ENCODE data around the gene MLANA. TPM values are rescaled to one million over a fixed set of nuclear protein-coding genes. Genes with fewer than 3 reads are reported as not detected.

The MLANA gene
- polyA plus RNA-seq, 1 donor, result 0.54 TPM

GRCh38 chr9:5899292-5899691 is 8.6 kb downstream of the MLANA start:
- no peak for DNase-seq
- no peaks in the 10 kb centered on the region for H3K9me3 ChIP-seq (ENCODE audit: control insufficient read depth, low read depth, low read length)
- no peaks in the 10 kb centered on the region for H3K4me1 ChIP-seq (ENCODE audit: control insufficient read depth, insufficient read depth, low read length)
- no CpG with 5 or more reads among the region's 2 CpGs for WGBS (ENCODE audit: insufficient coverage, low lambda C conversion rate)
- no peak overlapping the region for H3K4me3 ChIP-seq (ENCODE audit: low read length)
- H3K27me3 ChIP-seq (ENCODE audit: control insufficient read depth, insufficient read depth, low read length), result no peaks in the 10 kb centered on the region
- H3K36me3 ChIP-seq (ENCODE audit: control insufficient read depth, insufficient read depth, low read length), result peaks cover 2% of the 10 kb centered on the region
- H3K27ac ChIP-seq (ENCODE audit: low read length), result no peak overlapping the region

- DNase-seq, result no peak
- H3K27ac ChIP-seq (ENCODE audit: low read length), result no peak overlapping the region
Observed at GRCh38 chr9:5900622-5901021, 9.9 kb downstream of the MLANA start.

GRCh38 chr9:5902377-5902776 is 11.7 kb downstream of the MLANA start:
- no peaks in the 10 kb centered on the region for H3K9me3 ChIP-seq (ENCODE audit: control insufficient read depth, low read depth, low read length)
- H3K27ac ChIP-seq (ENCODE audit: low read length), result no peak overlapping the region
- no peaks in the 10 kb centered on the region for H3K27me3 ChIP-seq (ENCODE audit: control insufficient read depth, insufficient read depth, low read length)
- no peak for DNase-seq
- H3K36me3 ChIP-seq (ENCODE audit: control insufficient read depth, insufficient read depth, low read length), result peaks cover 2% of the 10 kb centered on the region
- no peak overlapping the region for H3K4me3 ChIP-seq (ENCODE audit: low read length)
- no peaks in the 10 kb centered on the region for H3K4me1 ChIP-seq (ENCODE audit: control insufficient read depth, insufficient read depth, low read length)

More at GRCh38 chr9:5900622-5901021, 9.9 kb downstream of the MLANA start:
- Histone ChIP-seq H3K36me3 (ENCODE audit: control insufficient read depth, insufficient read depth, low read length) (peaks cover 2% of the 10 kb centered on the region), H3K4me1 (ENCODE audit: control insufficient read depth, insufficient read depth, low read length) (no peaks in the 10 kb centered on the region), H3K27me3 (ENCODE audit: control insufficient read depth, insufficient read depth, low read length) (no peaks in the 10 kb centered on the region), H3K4me3 (ENCODE audit: low read length) (no peak overlapping the region), H3K9me3 (ENCODE audit: control insufficient read depth, low read depth, low read length) (no peaks in the 10 kb centered on the region)

GRCh38 chr9:5908918-5909317 is 18.2 kb downstream of the MLANA start:
- WGBS (ENCODE audit: insufficient coverage, low lambda C conversion rate), result no CpG with 5 or more reads among the region's 3 CpGs
- Histone ChIP-seq H3K9me3 (ENCODE audit: control insufficient read depth, low read depth, low read length) (no peaks in the 10 kb centered on the region), H3K27ac (ENCODE audit: low read length) (no peak overlapping the region), H3K27me3 (ENCODE audit: control insufficient read depth, insufficient read depth, low read length) (no peaks in the 10 kb centered on the region), H3K4me3 (ENCODE audit: low read length) (no peak overlapping the region), H3K36me3 (ENCODE audit: control insufficient read depth, insufficient read depth, low read length) (peaks cover 2% of the 10 kb centered on the region), H3K4me1 (ENCODE audit: control insufficient read depth, insufficient read depth, low read length) (no peaks in the 10 kb centered on the region)
- no peak for DNase-seq

GRCh38 chr9:5909976-5910375 is 19.3 kb downstream of the MLANA start:
- H3K4me3 ChIP-seq (ENCODE audit: low read length), result no peak overlapping the region
- peaks cover 2% of the 10 kb centered on the region for H3K36me3 ChIP-seq (ENCODE audit: control insufficient read depth, insufficient read depth, low read length)
- H3K4me1 ChIP-seq (ENCODE audit: control insufficient read depth, insufficient read depth, low read length), result no peaks in the 10 kb centered on the region
- no peak for DNase-seq
- WGBS (ENCODE audit: insufficient coverage, low lambda C conversion rate), result 100% methylated on average over 1 of the region's 3 CpGs
- no peaks in the 10 kb centered on the region for H3K27me3 ChIP-seq (ENCODE audit: control insufficient read depth, insufficient read depth, low read length)
- H3K27ac ChIP-seq (ENCODE audit: low read length), result no peak overlapping the region
- no peaks in the 10 kb centered on the region for H3K9me3 ChIP-seq (ENCODE audit: control insufficient read depth, low read depth, low read length)

GRCh38 chr9:5910413-5911057 is 19.8 kb downstream of the MLANA start:
- no peak for DNase-seq
- Histone ChIP-seq H3K36me3 (ENCODE audit: control insufficient read depth, insufficient read depth, low read length) (peaks cover 2% of the 10 kb centered on the region), H3K27ac (ENCODE audit: low read length) (no peak overlapping the region), H3K9me3 (ENCODE audit: control insufficient read depth, low read depth, low read length) (no peaks in the 10 kb centered on the region), H3K4me1 (ENCODE audit: control insufficient read depth, insufficient read depth, low read length) (no peaks in the 10 kb centered on the region), H3K4me3 (ENCODE audit: low read length) (no peak overlapping the region), H3K27me3 (ENCODE audit: control insufficient read depth, insufficient read depth, low read length) (no peaks in the 10 kb centered on the region)
- 100% methylated on average over 1 of the region's 1 CpG for WGBS (ENCODE audit: insufficient coverage, low lambda C conversion rate)

GRCh38 chr9:5915438-5915837 is 24.7 kb downstream of the MLANA start:
- Histone ChIP-seq H3K27ac (ENCODE audit: low read length) (no peak overlapping the region), H3K4me3 (ENCODE audit: low read length) (no peak overlapping the region), H3K9me3 (ENCODE audit: control insufficient read depth, low read depth, low read length) (no peaks in the 10 kb centered on the region), H3K27me3 (ENCODE audit: control insufficient read depth, insufficient read depth, low read length) (no peaks in the 10 kb centered on the region), H3K36me3 (ENCODE audit: control insufficient read depth, insufficient read depth, low read length) (peaks cover 7% of the 10 kb centered on the region), H3K4me1 (ENCODE audit: control insufficient read depth, insufficient read depth, low read length) (no peaks in the 10 kb centered on the region)
- 100% methylated on average over 2 of the region's 4 CpGs for WGBS (ENCODE audit: insufficient coverage, low lambda C conversion rate)
- no peak for DNase-seq

- H3K4me1 ChIP-seq (ENCODE audit: control insufficient read depth, insufficient read depth, low read length), result no peaks in the 10 kb centered on the region
- H3K27me3 ChIP-seq (ENCODE audit: control insufficient read depth, insufficient read depth, low read length), result no peaks in the 10 kb centered on the region
- no peaks in the 10 kb centered on the region for H3K9me3 ChIP-seq (ENCODE audit: control insufficient read depth, low read depth, low read length)
- H3K36me3 ChIP-seq (ENCODE audit: control insufficient read depth, insufficient read depth, low read length), result peaks cover 25% of the 10 kb centered on the region
- no peak overlapping the region for H3K27ac ChIP-seq (ENCODE audit: low read length)
- DNase-seq, result no peak
- no peak overlapping the region for H3K4me3 ChIP-seq (ENCODE audit: low read length)
- 100% methylated on average over 1 of the region's 4 CpGs for WGBS (ENCODE audit: insufficient coverage, low lambda C conversion rate)
Observed at GRCh38 chr9:5917273-5917672, 26.6 kb downstream of the MLANA start.

GRCh38 chr9:5917888-5918287 is 27.2 kb downstream of the MLANA start:
- H3K4me3 ChIP-seq (ENCODE audit: low read length), result no peak overlapping the region
- no CpG with 5 or more reads among the region's 3 CpGs for WGBS (ENCODE audit: insufficient coverage, low lambda C conversion rate)

GRCh38 chr9:5918460-5918859 is 27.8 kb downstream of the MLANA start:
- no peak for DNase-seq
- no peaks in the 10 kb centered on the region for H3K27me3 ChIP-seq (ENCODE audit: control insufficient read depth, insufficient read depth, low read length)
- peaks cover 33% of the 10 kb centered on the region for H3K36me3 ChIP-seq (ENCODE audit: control insufficient read depth, insufficient read depth, low read length)
- 100% methylated on average over 1 of the region's 3 CpGs for WGBS (ENCODE audit: insufficient coverage, low lambda C conversion rate)
- H3K27ac ChIP-seq (ENCODE audit: low read length), result no peak overlapping the region
- no peaks in the 10 kb centered on the region for H3K9me3 ChIP-seq (ENCODE audit: control insufficient read depth, low read depth, low read length)
- no peak overlapping the region for H3K4me3 ChIP-seq (ENCODE audit: low read length)
- H3K4me1 ChIP-seq (ENCODE audit: control insufficient read depth, insufficient read depth, low read length), result no peaks in the 10 kb centered on the region

More at GRCh38 chr9:5917888-5918287, 27.2 kb downstream of the MLANA start:
- H3K4me1 ChIP-seq (ENCODE audit: control insufficient read depth, insufficient read depth, low read length), result no peaks in the 10 kb centered on the region
- H3K36me3 ChIP-seq (ENCODE audit: control insufficient read depth, insufficient read depth, low read length), result peaks cover 32% of the 10 kb centered on the region
- no peaks in the 10 kb centered on the region for H3K9me3 ChIP-seq (ENCODE audit: control insufficient read depth, low read depth, low read length)
- no peak for DNase-seq
- no peak overlapping the region for H3K27ac ChIP-seq (ENCODE audit: low read length)
- no peaks in the 10 kb centered on the region for H3K27me3 ChIP-seq (ENCODE audit: control insufficient read depth, insufficient read depth, low read length)

- no CpG with 5 or more reads among the region's 2 CpGs for WGBS (ENCODE audit: insufficient coverage, low lambda C conversion rate)
Observed at GRCh38 chr9:5920860-5921328, 30.2 kb downstream of the MLANA start.

More at GRCh38 chr9:5920860-5921328, 30.2 kb downstream of the MLANA start:
- Histone ChIP-seq H3K36me3 (ENCODE audit: control insufficient read depth, insufficient read depth, low read length) (peaks cover 40% of the 10 kb centered on the region), H3K9me3 (ENCODE audit: control insufficient read depth, low read depth, low read length) (no peaks in the 10 kb centered on the region), H3K27ac (ENCODE audit: low read length) (no peak overlapping the region), H3K4me1 (ENCODE audit: control insufficient read depth, insufficient read depth, low read length) (no peaks in the 10 kb centered on the region), H3K27me3 (ENCODE audit: control insufficient read depth, insufficient read depth, low read length) (no peaks in the 10 kb centered on the region), H3K4me3 (ENCODE audit: low read length) (no peak overlapping the region)
- no peak for DNase-seq

All from large intestine (tissue), 3 donors.